Activated T-cell treated with anti-CD3 and anti-CD28 coated beads, Interleukin-2, amount 50 U/mL, for 24 hours (primary cell): ENCODE data around the gene NSD2.
A peak's percentile ranks its signal among the peaks of the same experiment; 100 is the strongest.
"Not testable (repeated sequence)": the region's sequence is repeated elsewhere in the genome, so short reads cannot be mapped to it uniquely, and the experiment has no call there.

Experiments
- DNase-seq: peaks from one replicate; pipeline ENCODE4 v3.0.0-alpha.2; 2020
- H3K27ac Mint-ChIP-seq: 2 replicates; pipeline ENCODE4 v1.8.0; 2020; ENCODE audit warnings: mild to moderate bottlenecking, mixed read lengths
- H3K27me3 Mint-ChIP-seq: 2 replicates; pipeline ENCODE4 v1.8.0; 2020; ENCODE audit warnings: mixed read lengths
- H3K36me3 Mint-ChIP-seq: 2 replicates; pipeline ENCODE4 v1.8.0; 2020; ENCODE audit warnings: low read depth, mixed read lengths
- H3K4me1 Mint-ChIP-seq: 2 replicates; pipeline ENCODE4 v1.8.0; 2020; ENCODE audit warnings: low read depth, mixed read lengths
- H3K4me3 Mint-ChIP-seq: 2 replicates; pipeline ENCODE4 v1.8.0; 2020; ENCODE audit warnings: mild to moderate bottlenecking, moderate library complexity, mixed read lengths
- H3K9me3 Mint-ChIP-seq: 2 replicates; pipeline ENCODE4 v1.8.0; 2020; ENCODE audit warnings: mixed read lengths

NSD2 gene

DNA sequence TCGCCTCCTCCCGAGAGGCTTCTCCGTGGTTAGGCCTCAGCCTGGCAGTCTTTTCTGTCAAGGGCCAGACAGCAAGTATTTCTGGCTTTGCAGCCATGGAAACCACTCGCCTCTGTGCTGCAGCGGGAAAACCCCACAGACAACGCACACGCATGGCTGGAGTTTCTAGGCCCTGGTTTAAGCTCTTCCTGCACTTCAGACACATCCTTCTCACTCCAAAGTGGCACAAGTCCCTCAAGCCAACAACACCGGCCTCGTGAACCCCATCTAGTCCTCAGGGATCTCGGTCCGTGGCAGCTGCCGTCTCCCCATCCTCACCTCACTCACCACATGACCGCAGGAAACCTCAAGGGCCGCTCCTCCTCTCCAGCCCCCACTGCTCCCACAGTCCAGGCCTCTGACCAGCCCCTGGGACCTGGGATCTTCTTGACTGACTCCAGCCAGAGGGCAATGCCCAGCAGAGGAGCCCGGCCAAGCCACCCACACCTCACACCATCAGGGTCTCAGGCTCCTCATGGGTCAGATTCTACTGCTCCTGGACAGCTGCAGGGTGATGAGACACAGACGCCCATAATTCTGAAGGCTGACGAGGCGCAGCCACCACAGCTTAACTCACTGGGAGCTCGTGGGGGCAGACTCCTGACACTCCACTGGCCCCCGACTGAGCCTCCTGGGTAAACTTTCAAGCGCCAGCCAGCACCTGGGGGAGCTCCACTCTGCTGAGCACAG, 37.0 kb upstream of the NSD2 start:
- Mint-ChIP-seq H3K27ac (no peak overlapping the region), H3K27me3 (no peaks in the 10 kb centered on the region), H3K4me1 (no peaks in the 10 kb centered on the region), H3K4me3 (no peak overlapping the region), H3K36me3 (peaks cover 91% of the 10 kb centered on the region), H3K9me3 (no peaks in the 10 kb centered on the region)
- DNase-seq = no peak

DNA sequence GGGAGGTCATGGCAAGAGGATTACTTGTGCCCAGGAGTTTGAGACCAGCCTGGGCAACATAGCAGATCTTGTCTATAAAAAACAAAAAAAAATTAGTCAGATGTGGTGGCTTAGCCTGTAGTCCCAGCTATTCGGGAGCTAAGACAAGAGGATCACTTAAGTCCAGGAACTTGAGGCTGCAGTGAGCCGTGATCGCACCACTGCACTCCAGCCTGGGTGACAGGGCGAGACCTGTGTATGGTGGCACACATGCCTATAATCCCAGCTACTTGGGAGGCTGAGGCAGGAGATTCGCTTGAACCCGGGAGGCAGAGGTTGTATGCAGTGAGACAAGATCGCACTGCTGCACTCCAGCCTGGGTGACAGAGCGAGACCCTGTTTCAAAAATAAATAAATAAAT, 35.4 kb upstream of the NSD2 start:
- not testable (repeated sequence) for H3K4me1 Mint-ChIP-seq, H3K4me3 Mint-ChIP-seq, H3K27ac Mint-ChIP-seq, DNase-seq, H3K27me3 Mint-ChIP-seq, H3K9me3 Mint-ChIP-seq
- peaks cover 90% of the 10 kb centered on the region for H3K36me3 Mint-ChIP-seq

DNA sequence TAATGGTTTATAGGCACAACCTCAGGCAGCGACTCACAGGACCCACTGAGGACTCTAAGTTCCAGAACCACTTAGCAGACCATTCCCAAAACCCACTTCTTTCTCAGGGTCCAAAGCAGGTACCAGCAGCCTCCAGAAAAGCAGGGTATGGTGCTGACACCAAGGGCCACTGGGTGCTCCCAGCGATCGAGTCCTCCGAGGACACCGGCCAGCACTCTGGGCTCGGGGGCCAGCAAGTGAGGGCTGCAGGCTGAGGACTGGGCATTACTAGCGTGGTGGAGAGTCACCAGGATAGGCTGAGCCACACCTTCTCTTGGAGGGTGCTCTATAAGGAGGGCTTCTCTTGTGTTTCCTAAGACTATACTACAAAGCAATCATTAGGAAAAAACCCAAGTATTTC, 34.5 kb upstream of the NSD2 start:
- H3K27me3 Mint-ChIP-seq = no peaks in the 10 kb centered on the region
- H3K9me3 Mint-ChIP-seq = no peaks in the 10 kb centered on the region
- H3K36me3 Mint-ChIP-seq = peaks cover 90% of the 10 kb centered on the region
- H3K4me3 Mint-ChIP-seq = no peak overlapping the region
- DNase-seq = no peak
- no peak overlapping the region for H3K27ac Mint-ChIP-seq
- peaks cover 2% of the 10 kb centered on the region for H3K4me1 Mint-ChIP-seq

DNA sequence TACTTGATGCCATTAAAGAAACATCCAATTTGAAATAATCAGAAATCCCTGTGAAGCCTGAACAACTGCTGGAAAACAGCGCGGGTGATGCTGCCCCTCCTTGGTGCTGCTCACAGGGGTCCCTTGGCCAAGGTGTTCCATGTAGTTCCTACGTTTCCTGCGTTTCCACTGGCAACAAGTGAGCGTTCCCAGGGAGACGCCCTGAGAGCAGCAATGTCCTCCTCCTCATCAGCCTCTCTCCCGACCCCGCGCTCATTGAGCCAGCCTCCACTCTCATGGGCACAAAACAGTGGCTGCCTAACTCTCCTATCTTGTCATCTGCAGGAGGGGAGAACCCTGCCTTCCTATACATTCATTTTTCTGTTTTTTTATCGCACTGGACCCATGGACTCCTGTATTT, 34.1 kb upstream of the NSD2 start:
- no peaks in the 10 kb centered on the region for H3K27me3 Mint-ChIP-seq

DNA sequence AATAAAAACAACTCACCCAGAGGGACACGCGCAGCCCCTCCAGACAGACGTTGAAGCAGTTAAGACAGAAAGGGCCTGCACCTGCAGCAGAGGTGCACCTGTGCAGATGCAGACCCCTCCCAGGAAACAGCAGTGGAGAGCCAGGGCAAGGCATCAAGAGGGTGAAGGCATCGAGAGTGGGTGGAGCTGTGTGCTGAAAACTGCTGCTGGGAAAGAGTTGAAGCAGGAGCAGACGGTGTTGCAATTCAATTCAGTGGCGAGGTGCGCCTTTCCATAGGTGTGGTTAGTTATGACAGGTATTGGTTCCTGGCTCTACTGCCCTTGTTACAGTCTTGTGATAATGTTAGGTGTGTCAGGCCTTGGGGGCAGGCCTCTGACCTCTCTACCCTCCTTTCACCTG, 31.9 kb upstream of the NSD2 start:
- Mint-ChIP-seq H3K27me3 (no peaks in the 10 kb centered on the region), H3K36me3 (peaks cover 91% of the 10 kb centered on the region)
- no peak for DNase-seq

More for the DNA sequence above, 34.1 kb upstream of the NSD2 start:
- Mint-ChIP-seq H3K9me3 (no peaks in the 10 kb centered on the region), H3K4me3 (no peak overlapping the region), H3K36me3 (peaks cover 90% of the 10 kb centered on the region), H3K27ac (no peak overlapping the region), H3K4me1 (peaks cover 4% of the 10 kb centered on the region)
- no peak for DNase-seq

DNA sequence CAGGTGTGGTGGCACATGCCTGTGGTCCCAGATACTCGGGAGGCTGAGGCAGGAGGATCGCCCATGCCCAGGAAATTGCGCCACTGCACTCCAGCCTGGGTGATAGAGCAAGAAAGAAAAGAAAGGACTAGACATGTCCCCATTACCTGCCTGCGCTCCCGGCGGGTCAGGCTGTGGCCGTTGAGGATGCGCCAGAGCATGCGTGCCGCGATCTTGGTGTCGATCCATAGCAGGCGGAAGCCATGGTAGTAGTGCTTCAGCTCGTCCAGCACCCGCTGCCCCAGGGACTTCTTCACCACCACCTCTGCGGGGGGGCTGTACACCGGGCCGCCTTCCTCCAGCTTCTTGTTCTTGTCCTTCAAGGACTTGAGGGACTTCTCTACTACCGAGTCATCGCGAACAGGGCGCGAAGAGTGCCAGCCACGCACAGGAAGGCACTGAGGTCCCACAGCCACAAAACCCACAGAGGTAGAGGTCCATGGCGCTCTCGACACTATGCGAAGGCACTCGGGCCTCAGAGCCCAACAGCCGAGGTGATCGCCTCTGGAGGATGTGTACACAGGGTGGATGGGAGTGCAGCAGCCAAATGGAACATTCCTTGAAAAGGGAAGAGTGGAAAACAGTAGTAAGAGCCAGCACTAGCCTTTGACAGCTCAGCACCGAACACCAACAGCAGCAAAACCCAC, 29.8 kb upstream of the NSD2 start:
- no peak for DNase-seq
- Mint-ChIP-seq H3K9me3 (no peaks in the 10 kb centered on the region), H3K36me3 (peaks cover 88% of the 10 kb centered on the region), H3K4me3 (no peak overlapping the region), H3K27ac (peak overlapping the region; percentile 29), H3K27me3 (no peaks in the 10 kb centered on the region), H3K4me1 (peaks cover 9% of the 10 kb centered on the region)

More for the DNA sequence above, 31.9 kb upstream of the NSD2 start:
- Mint-ChIP-seq H3K27ac (no peak overlapping the region), H3K4me1 (peaks cover 9% of the 10 kb centered on the region), H3K9me3 (no peaks in the 10 kb centered on the region), H3K4me3 (no peak overlapping the region)

DNA sequence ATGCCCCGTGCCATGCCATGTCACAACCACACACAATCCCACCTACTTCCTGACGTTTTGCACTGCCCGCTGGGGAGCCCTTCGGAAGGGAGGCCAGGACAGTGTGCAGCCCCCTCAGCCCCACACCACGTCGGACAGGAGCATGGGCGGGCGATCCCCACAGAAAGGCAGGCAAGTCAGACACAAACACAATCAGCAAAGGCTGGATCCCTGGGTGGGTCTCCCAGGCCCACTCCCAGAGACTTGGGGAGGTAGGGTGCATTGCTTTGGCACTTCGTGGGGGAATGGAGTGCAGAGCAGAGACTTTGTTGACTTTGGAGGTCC, 29.3 kb upstream of the NSD2 start:
- H3K36me3 Mint-ChIP-seq = peaks cover 88% of the 10 kb centered on the region

DNA sequence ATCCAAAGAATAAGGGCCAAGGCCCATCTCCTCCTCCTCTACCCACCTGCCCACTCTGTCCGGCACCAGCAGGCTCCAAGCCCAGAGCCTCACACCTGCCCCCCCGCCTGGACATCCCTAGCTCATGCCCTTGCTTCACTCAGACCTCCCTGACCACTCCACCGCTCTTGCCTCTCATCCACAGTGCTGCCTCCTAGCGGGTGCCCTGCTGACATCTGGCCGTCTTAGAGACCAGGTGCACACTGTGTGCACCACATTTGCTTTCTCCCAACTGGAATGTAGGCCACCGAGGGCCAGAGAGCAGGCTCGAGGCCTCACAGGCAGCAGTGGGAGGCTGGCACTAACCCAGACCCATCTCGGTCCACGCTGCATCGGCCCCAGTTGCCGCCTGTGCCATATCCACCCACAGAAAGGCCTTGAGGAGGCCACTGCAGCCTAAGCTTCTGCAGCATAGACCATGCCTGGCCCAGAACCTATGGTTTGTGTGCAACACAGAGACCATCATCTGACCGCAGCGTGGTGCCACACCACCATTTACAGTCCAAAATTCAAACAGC, 28.8 kb upstream of the NSD2 start:
- Mint-ChIP-seq H3K4me1 (peaks cover 9% of the 10 kb centered on the region), H3K36me3 (peaks cover 88% of the 10 kb centered on the region), H3K27ac (no peak overlapping the region), H3K27me3 (no peaks in the 10 kb centered on the region), H3K4me3 (no peak overlapping the region), H3K9me3 (no peaks in the 10 kb centered on the region)
- DNase-seq = no peak

More for the DNA sequence above, 29.3 kb upstream of the NSD2 start:
- Mint-ChIP-seq H3K4me1 (peaks cover 9% of the 10 kb centered on the region), H3K27ac (peak overlapping the region; percentile 29), H3K4me3 (no peak overlapping the region), H3K27me3 (no peaks in the 10 kb centered on the region), H3K9me3 (no peaks in the 10 kb centered on the region)
- DNase-seq = no peak

DNA sequence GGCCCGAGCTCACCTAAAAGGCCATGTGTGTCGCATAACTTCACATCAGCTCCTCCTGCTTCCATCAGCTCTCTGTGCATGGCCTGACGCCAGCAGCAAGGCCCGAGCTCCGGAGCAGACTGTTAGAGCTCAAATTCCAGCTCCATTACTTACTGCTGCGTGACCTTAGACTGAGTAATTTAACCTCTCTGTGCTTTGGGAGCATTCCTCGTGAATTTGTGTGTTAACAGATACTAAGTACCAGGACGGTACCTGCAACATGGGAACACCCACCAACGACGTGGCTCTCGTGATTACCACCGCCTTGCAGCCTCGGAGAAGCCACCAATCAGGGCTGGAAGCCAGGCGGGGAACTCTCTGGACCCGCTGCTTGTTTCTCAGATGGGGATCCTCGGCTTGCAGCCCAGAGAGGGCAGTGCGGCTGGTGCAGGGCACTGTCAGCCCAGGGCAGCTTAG, 28.2 kb upstream of the NSD2 start:
- peaks cover 9% of the 10 kb centered on the region for H3K4me1 Mint-ChIP-seq
- H3K36me3 Mint-ChIP-seq = peaks cover 86% of the 10 kb centered on the region
- H3K27me3 Mint-ChIP-seq = no peaks in the 10 kb centered on the region
- no peak for DNase-seq
- no peak overlapping the region for H3K27ac Mint-ChIP-seq
- H3K9me3 Mint-ChIP-seq = no peaks in the 10 kb centered on the region
- no peak overlapping the region for H3K4me3 Mint-ChIP-seq

DNA sequence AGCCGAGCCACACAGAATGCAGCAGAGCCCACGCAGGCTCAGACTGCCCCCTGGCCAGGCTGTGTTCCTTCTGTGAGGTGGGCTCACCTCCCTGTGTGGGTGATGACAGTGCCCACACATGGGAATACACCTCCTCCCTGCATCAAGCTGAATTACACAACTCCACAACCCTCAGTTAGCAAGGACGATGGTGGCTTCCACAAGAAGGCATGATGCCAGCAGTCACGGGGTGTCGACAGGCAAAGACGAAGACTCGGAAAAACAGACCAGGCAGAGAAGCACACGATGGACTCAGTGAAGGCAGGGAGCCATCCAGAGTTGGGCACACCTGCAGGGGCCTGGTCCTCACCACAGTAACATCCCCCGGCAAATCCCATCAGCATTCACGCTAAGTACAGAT, 27.3 kb upstream of the NSD2 start:
- Mint-ChIP-seq H3K27me3 (no peaks in the 10 kb centered on the region), H3K4me3 (no peak overlapping the region), H3K27ac (no peak overlapping the region), H3K36me3 (peaks cover 83% of the 10 kb centered on the region), H3K4me1 (peaks cover 9% of the 10 kb centered on the region), H3K9me3 (no peaks in the 10 kb centered on the region)
- DNase-seq = no peak

DNA sequence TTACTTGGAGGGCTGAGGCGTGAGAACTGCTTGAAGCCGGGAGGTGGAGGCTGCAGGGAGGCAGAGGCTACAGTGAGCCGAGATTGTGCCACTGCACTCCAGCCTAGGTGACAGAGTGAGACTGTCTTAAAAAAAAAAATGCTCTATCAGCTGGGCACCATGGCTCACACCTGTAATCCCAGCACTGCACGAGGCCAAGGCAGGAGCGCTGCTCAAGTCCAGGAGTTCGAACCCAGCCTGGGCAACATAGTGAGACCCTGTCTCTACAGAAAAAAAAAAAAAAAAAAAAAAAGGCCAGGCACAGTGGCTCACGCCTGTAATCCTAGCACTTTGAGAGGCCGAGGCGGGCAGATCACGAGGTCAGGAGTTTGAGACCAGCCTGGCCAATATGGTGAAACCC, 26.6 kb upstream of the NSD2 start:
- H3K9me3 Mint-ChIP-seq, H3K4me3 Mint-ChIP-seq, DNase-seq, H3K4me1 Mint-ChIP-seq, H3K27me3 Mint-ChIP-seq, H3K27ac Mint-ChIP-seq: not testable (repeated sequence)
- H3K36me3 Mint-ChIP-seq = peaks cover 76% of the 10 kb centered on the region

DNA sequence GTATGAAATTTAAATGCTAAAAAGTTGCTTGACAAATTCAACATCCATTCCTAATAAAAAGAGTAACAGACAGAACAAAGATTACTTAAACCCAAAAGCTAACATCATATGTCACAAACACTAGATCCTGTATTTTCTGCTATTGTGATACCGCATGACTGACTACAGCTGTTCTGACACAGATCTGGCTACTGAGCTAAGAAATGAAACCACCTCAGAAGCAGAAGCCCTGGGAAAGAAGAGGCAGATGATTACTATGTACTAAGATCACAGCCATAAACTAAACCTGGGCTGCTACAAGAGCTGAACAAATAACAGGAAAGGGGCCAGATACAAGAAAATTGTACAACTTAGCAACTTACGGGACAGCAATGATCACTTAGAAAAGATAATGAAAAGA, 24.6 kb upstream of the NSD2 start:
- H3K27ac Mint-ChIP-seq = no peak overlapping the region
- no peak overlapping the region for H3K4me3 Mint-ChIP-seq
- H3K9me3 Mint-ChIP-seq = no peaks in the 10 kb centered on the region
- H3K4me1 Mint-ChIP-seq = peaks cover 20% of the 10 kb centered on the region
- no peaks in the 10 kb centered on the region for H3K27me3 Mint-ChIP-seq
- DNase-seq = no peak
- H3K36me3 Mint-ChIP-seq = peaks cover 68% of the 10 kb centered on the region

DNA sequence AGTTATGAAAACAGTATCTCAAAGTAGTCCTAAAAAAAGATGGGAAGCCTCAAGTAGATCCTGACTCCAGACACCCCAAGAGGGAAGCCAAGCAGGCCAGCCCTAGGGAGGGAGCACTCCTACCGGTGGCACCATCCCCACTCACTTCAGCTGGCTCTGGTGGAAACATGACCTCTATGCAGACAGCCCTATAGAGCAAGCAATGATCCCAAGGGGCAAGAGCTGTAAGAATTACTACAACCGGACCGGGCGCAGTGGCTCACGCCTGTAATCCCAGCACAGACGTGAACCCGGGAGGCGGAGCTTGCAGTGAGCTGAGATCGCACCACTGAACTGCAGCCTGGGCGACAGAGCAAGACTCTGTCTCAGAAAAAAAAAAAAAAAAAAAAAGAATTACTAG, 20.9 kb upstream of the NSD2 start:
- Mint-ChIP-seq H3K4me1 (peaks cover 40% of the 10 kb centered on the region), H3K9me3 (no peaks in the 10 kb centered on the region)

DNA sequence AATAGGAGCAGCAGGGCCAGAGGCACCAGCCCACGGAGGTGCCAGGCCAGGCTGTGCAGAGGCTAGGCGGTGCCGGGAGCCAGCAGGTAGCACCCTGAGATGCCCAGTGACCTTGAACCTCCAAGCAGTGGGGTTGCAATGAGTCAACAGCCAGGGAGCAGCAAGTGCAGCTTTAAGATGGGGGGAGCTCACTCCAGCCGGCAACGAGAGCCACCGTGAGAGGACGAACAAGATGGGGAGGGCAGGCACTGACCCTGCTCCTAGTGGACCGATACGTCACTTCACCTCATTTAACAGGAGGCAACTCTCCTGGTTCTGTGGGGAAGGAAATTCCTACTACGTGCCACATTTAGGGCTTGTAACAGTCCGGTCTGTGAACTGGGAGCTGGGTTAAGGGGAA, 20.0 kb upstream of the NSD2 start:
- peaks cover 56% of the 10 kb centered on the region for H3K36me3 Mint-ChIP-seq
- no peak overlapping the region for H3K27ac Mint-ChIP-seq
- peaks cover 40% of the 10 kb centered on the region for H3K4me1 Mint-ChIP-seq
- DNase-seq = no peak
- H3K4me3 Mint-ChIP-seq = no peak overlapping the region
- no peaks in the 10 kb centered on the region for H3K27me3 Mint-ChIP-seq
- no peaks in the 10 kb centered on the region for H3K9me3 Mint-ChIP-seq

More for the DNA sequence above, 20.9 kb upstream of the NSD2 start:
- no peak overlapping the region for H3K4me3 Mint-ChIP-seq
- H3K27ac Mint-ChIP-seq = peak overlapping the region; percentile 52
- H3K27me3 Mint-ChIP-seq = no peaks in the 10 kb centered on the region
- peaks cover 60% of the 10 kb centered on the region for H3K36me3 Mint-ChIP-seq
- DNase-seq = no peak
